ENCODE data around the gene ZNF385A. TPM values are rescaled to one million over a fixed set of nuclear protein-coding genes. Genes with fewer than 3 reads are reported as not detected.
A peak's percentile ranks its signal among the peaks of the same experiment; 100 is the strongest.

Gene ZNF385A
- total and polyA plus RNA-seq, 2 donors from 2014 or later, result 10.2 to 16.6 TPM

GRCh38 chr12:54337854-54338650 lies 46.5 kb downstream of the ZNF385A start:
- DNase-seq (no peak), FAIRE-seq (no peak)

GRCh38 chr12:54337280-54337842 lies 47.2 kb downstream of the ZNF385A start:
- Histone ChIP-seq H3K4me1 (ENCODE audit: control insufficient read depth in 2 of 3, insufficient read depth in 2 of 3, low read depth in 1 of 3, low read length in 3 of 3) (peaks cover 3 to 9% (median 5%) of the 10 kb centered on the region in 3 donors), H3K9ac (ENCODE audit: low read length in 3 of 3) (no peak overlapping the region), H3K27ac (ENCODE audit: low read depth in 2 of 2, low read length in 2 of 2) (peak overlapping the region in 1 of 2 donors; percentile 33)

More at GRCh38 chr12:54337854-54338650, 46.5 kb downstream of the ZNF385A start:
- Histone ChIP-seq H3K4me3 (ENCODE audit: low read length in 3 of 3) (no peak overlapping the region), H3K36me3 (ENCODE audit: control insufficient read depth in 2 of 3, insufficient read depth in 3 of 3, low read length in 3 of 3) (peaks cover 7 to 20% (median 13%) of the 10 kb centered on the region in 3 donors), H3K27me3 (ENCODE audit: control insufficient read depth, insufficient read depth, low read length) (no peaks in the 10 kb centered on the region), H3K9ac (ENCODE audit: low read length in 3 of 3) (no peak overlapping the region), H3K27ac (ENCODE audit: low read depth in 2 of 2, low read length in 2 of 2) (peak overlapping the region in 1 of 2 donors; percentile 33), H3K4me1 (ENCODE audit: control insufficient read depth in 2 of 3, insufficient read depth in 2 of 3, low read depth in 1 of 3, low read length in 3 of 3) (peaks cover 3 to 9% (median 5%) of the 10 kb centered on the region in 3 donors), H3K9me3 (ENCODE audit: control insufficient read depth in 2 of 3, insufficient read depth in 1 of 3, low read length in 3 of 3) (no peaks in the 10 kb centered on the region)
- no peak for TF ChIP-seq CTCF (IDR thresholded peaks at IDR 0.05; ENCODE audit: borderline replicate concordance, extremely low read depth, insufficient read depth)
- intact Hi-C loops (cut with DNase I), result no loop called here

GRCh38 chr12:54333420-54334034 lies 51.0 kb downstream of the ZNF385A start:
- H3K27me3 ChIP-seq (ENCODE audit: control insufficient read depth, insufficient read depth, low read length), result no peaks in the 10 kb centered on the region
- intact Hi-C loops (cut with DNase I), result no loop called here
- FAIRE-seq (no peak), DNase-seq (no peak)
- H3K9me3 ChIP-seq (ENCODE audit: control insufficient read depth in 2 of 3, insufficient read depth in 1 of 3, low read length in 3 of 3), result no peaks in the 10 kb centered on the region
- H3K36me3 ChIP-seq (ENCODE audit: control insufficient read depth in 2 of 3, insufficient read depth in 3 of 3, low read length in 3 of 3), result no peaks in the 10 kb centered on the region
- H3K4me1 ChIP-seq (ENCODE audit: control insufficient read depth in 2 of 3, insufficient read depth in 2 of 3, low read depth in 1 of 3, low read length in 3 of 3), result peaks cover 5 to 8% (median 7%) of the 10 kb centered on the region in 3 donors
- TF ChIP-seq CTCF (IDR thresholded peaks at IDR 0.05; ENCODE audit: borderline replicate concordance, extremely low read depth, insufficient read depth), result no peak
- H3K9ac ChIP-seq (ENCODE audit: low read length in 3 of 3), result no peak overlapping the region
- no peak overlapping the region for H3K27ac ChIP-seq (ENCODE audit: low read depth in 2 of 2, low read length in 2 of 2)
- H3K4me3 ChIP-seq (ENCODE audit: low read length in 3 of 3), result no peak overlapping the region

More at GRCh38 chr12:54337280-54337842, 47.2 kb downstream of the ZNF385A start:
- intact Hi-C loops (cut with DNase I), result no loop called here
- peak; percentile 27 for TF ChIP-seq CTCF (IDR thresholded peaks at IDR 0.05; ENCODE audit: borderline replicate concordance, extremely low read depth, insufficient read depth)
- FAIRE-seq (no peak), DNase-seq (peak in 3 of 5 donors; percentile 40 to 78 (median 50))
- H3K4me3 ChIP-seq (ENCODE audit: low read length in 3 of 3), result no peak overlapping the region
- no peaks in the 10 kb centered on the region for H3K9me3 ChIP-seq (ENCODE audit: control insufficient read depth in 2 of 3, insufficient read depth in 1 of 3, low read length in 3 of 3)
- H3K27me3 ChIP-seq (ENCODE audit: control insufficient read depth, insufficient read depth, low read length), result no peaks in the 10 kb centered on the region
- peaks cover 4 to 14% (median 10%) of the 10 kb centered on the region in 3 donors for H3K36me3 ChIP-seq (ENCODE audit: control insufficient read depth in 2 of 3, insufficient read depth in 3 of 3, low read length in 3 of 3)
